K562 (cell line): ENCODE measurements around the gene IQGAP3. TPM values are rescaled to one million over a fixed set of nuclear protein-coding genes. Genes with fewer than 3 reads are reported as not detected.
A peak's percentile ranks its signal among the peaks of the same experiment; 100 is the strongest.

Experiments
- ATAC-seq: fragments of 200-7000 bp; cut with Tn5 transposase; 3 replicates; pipeline ENCODE4 v1.9.1; 2020; ENCODE audit warnings: moderate library complexity
- BruUV-seq: library from RNA; stranded (reverse); fragments of 400-500 nt; replicated peaks from 2 replicates; lab custom pipeline; 2021; lab: Mats Ljungman, UMichigan
- CTCF ChIA-PET: fragments of 300-600 bp; formaldehyde crosslinking; extraction: SDS; loops from one replicate; lab custom pipeline; 2021; ENCODE audit warnings: low intra/inter-chr PET ratio; lab: Yijun Ruan, JAX
- POLR2A ChIA-PET: fragments of 300-600, 350-650 bp; sonication (Branson Sonifier 250); formaldehyde crosslinking; extraction: SDS; loops from one replicate; lab custom pipeline; 2021; ENCODE audit warnings: antibody characterized with exemption, inconsistent platforms; lab: Yijun Ruan, JAX
- DNase-seq, 4 experiments: peaks; one replicate each; pipeline versions ENCODE4 v3.0.0 to v3.0.0-alpha.2; 2011 to 2018; ENCODE audit warnings: low spot score in 3 of 4, mixed read lengths in 3 of 4; ENCODE audit errors: extremely low read depth in 1 of 4
- FAIRE-seq: peaks from 2 replicates; lab custom pipeline; 2011; peaks lifted over from hg19 to GRCh38; lab: Jason Lieb, UNC
- H2AFZ ChIP-seq: 2 replicates; pipeline ENCODE4 v1.6.0; 2011; ENCODE audit warnings: low read depth, low read length, control low read depth, inconsistent platforms
- H3K27ac ChIP-seq: fragments of 200-600 bp; 3 replicates; pipeline ENCODE4 v1.8.0; 2011; ENCODE audit warnings: low read depth, mild to moderate bottlenecking, control low read depth, inconsistent platforms, low read length, moderate library complexity, mixed read lengths; ENCODE audit errors: extremely low read depth
- H3K27me3 ChIP-seq, 2 experiments: fragments of 300-600 bp in 1 of 2; 2 replicates in 1 of 2; 3 replicates in 1 of 2; pipeline versions ENCODE4 v1.6.0 to v1.8.0; 2011; ENCODE audit warnings: inconsistent platforms in 2 of 2, low read length in 2 of 2, mild to moderate bottlenecking in 1 of 2, mixed read lengths in 1 of 2, moderate library complexity in 1 of 2; ENCODE audit not compliant: control insufficient read depth in 2 of 2, insufficient read depth in 2 of 2
- H3K36me3 ChIP-seq: fragments of 300-600 bp; 3 replicates; pipeline ENCODE4 v1.8.0; 2011; ENCODE audit warnings: mild to moderate bottlenecking, low read length, inconsistent platforms; ENCODE audit not compliant: control insufficient read depth, insufficient read depth
- H3K4me1 ChIP-seq, 2 experiments: fragments of 200-600 bp in 1 of 2; replicated peaks in 1 of 2; 2 replicates in 1 of 2; 3 replicates in 1 of 2; pipeline versions ENCODE4 v1.5.1 to v1.8.0; 2011; ENCODE audit warnings: inconsistent platforms in 2 of 2, low read length in 2 of 2, mild to moderate bottlenecking in 1 of 2, mixed read lengths in 1 of 2, moderate library complexity in 1 of 2; ENCODE audit not compliant: control insufficient read depth in 2 of 2, insufficient read depth in 2 of 2
- H3K4me2 ChIP-seq: 2 replicates; pipeline ENCODE4 v1.6.1; 2011; ENCODE audit warnings: low read length, control low read depth, inconsistent platforms, mixed read lengths; ENCODE audit not compliant: insufficient read depth
- H3K4me3 ChIP-seq: fragments of 200-600 bp; sonication (generic), shearing (Covaris generic); 2 replicates; pipeline ENCODE4 v1.5.1; 2016; ENCODE audit warnings: control low read depth, inconsistent platforms
- H3K79me2 ChIP-seq: fragments of 200-600 bp; 3 replicates; pipeline ENCODE4 v1.8.0; 2011; ENCODE audit warnings: low read length, inconsistent platforms; ENCODE audit not compliant: control insufficient read depth, insufficient read depth
- H3K9ac ChIP-seq, 2 experiments: 2 replicates each; pipeline versions ENCODE4 v1.6.0 to v1.6.1; 2011; ENCODE audit warnings: low read depth in 2 of 2, low read length in 2 of 2, control low read depth in 1 of 2, inconsistent platforms in 1 of 2, mild to moderate bottlenecking in 1 of 2, mixed read lengths in 1 of 2; ENCODE audit not compliant: insufficient read depth in 1 of 2
- H3K9me1 ChIP-seq: one replicate; pipeline ENCODE4 v1.6.0; 2011; ENCODE audit warnings: inconsistent platforms, mild to moderate bottlenecking, low read length, moderate library complexity; ENCODE audit not compliant: control insufficient read depth, insufficient read depth
- H3K9me3 ChIP-seq: replicated peaks from 2 replicates; pipeline ENCODE4 v1.5.1; 2011; ENCODE audit warnings: low read depth, low read length, inconsistent platforms; ENCODE audit not compliant: control insufficient read depth, insufficient read depth
- H4K20me1 ChIP-seq: replicated peaks from 2 replicates; pipeline ENCODE4 v1.6.1; 2011; ENCODE audit warnings: low read length, inconsistent platforms, mixed read lengths; ENCODE audit not compliant: control insufficient read depth, insufficient read depth
- ARHGAP35 ChIP-seq: fragments of 450-650 bp; IDR thresholded peaks from 2 replicates; pipeline ENCODE4 v1.6.1; 2018; ENCODE audit not compliant: partially characterized antibody
- BACH1 ChIP-seq: fragments of 200-800 bp; sonication (Bioruptor generic); IDR thresholded peaks from 2 replicates; pipeline ENCODE4 v1.6.1; 2016; ENCODE audit warnings: missing genetic modification characterization, missing compliant biosample characterization
- EP300 ChIP-seq: IDR thresholded peaks from 2 replicates; pipeline ENCODE4 v1.6.1; 2012; ENCODE audit warnings: low read length, improper control_type of control experiment
- ETV6 ChIP-seq, 3 experiments: fragments of 150-350 bp in 1 of 3; sonication (generic) in 1 of 3; formaldehyde crosslinking in 1 of 3; IDR thresholded peaks; 2 replicates each; pipeline versions ENCODE4 v1.6.1 to v1.8.0; 2014 to 2022; ENCODE audit warnings: borderline replicate concordance in 2 of 3, low read depth in 2 of 3, antibody characterized with exemption in 1 of 3, low read length in 1 of 3, mild to moderate bottlenecking in 1 of 3, missing genetic modification reagents in 1 of 3
- GABPB1 ChIP-seq: sonication (generic); formaldehyde crosslinking; IDR thresholded peaks from 2 replicates; pipeline ENCODE4 v1.8.0; 2022; ENCODE audit warnings: mild to moderate bottlenecking, missing genetic modification reagents
- GATA2 ChIP-seq: sonication (generic); formaldehyde crosslinking; IDR thresholded peaks from 2 replicates; pipeline ENCODE4 v1.4.0; 2020; ENCODE audit warnings: mild to moderate bottlenecking, missing genetic modification reagents
- MCM7 ChIP-seq, 2 experiments: fragments of 450-650 bp; IDR thresholded peaks; 2 replicates each; pipeline ENCODE4 v1.6.1; 2016 to 2018
- MED1 ChIP-seq: sonication (generic); formaldehyde crosslinking; IDR thresholded peaks from 2 replicates; pipeline ENCODE4 v1.8.1; 2023; ENCODE audit warnings: missing genetic modification reagents, borderline replicate concordance
- PHB ChIP-seq: fragments of 250-450 bp; sonication (Bioruptor Pico); IDR thresholded peaks from 2 replicates; pipeline ENCODE4 v1.5.0; 2021
- RBM15 ChIP-seq: fragments of 200-400 bp; formaldehyde crosslinking; IDR thresholded peaks from 2 replicates; pipeline ENCODE4 v1.6.1; 2018; ENCODE audit warnings: mild to moderate bottlenecking, low read length, moderate library complexity; ENCODE audit not compliant: insufficient read depth
- SOX6 ChIP-seq: fragments of 450-650 bp; IDR thresholded peaks from 2 replicates; pipeline ENCODE4 v1.6.1; 2014; ENCODE audit warnings: mild to moderate bottlenecking
- TFE3 ChIP-seq: fragments of 450-650 bp; formaldehyde crosslinking; IDR thresholded peaks from 2 replicates; pipeline ENCODE4 v1.4.0; 2020; ENCODE audit warnings: mild to moderate bottlenecking, mixed read lengths
- TRIM25 ChIP-seq: fragments of 450-650 bp; IDR thresholded peaks from 2 replicates; pipeline ENCODE4 v1.7.0; 2016; ENCODE audit warnings: borderline replicate concordance
- ZFP1 ChIP-seq: fragments of 450-650 bp; formaldehyde crosslinking; IDR thresholded peaks from 2 replicates; pipeline ENCODE4 v1.4.0; 2020; ENCODE audit warnings: mild to moderate bottlenecking, mixed read lengths
- ZKSCAN8 ChIP-seq: fragments of 200-800 bp; sonication (Bioruptor generic); IDR thresholded peaks from 2 replicates; pipeline ENCODE4 v1.6.1; 2016; ENCODE audit warnings: missing genetic modification characterization, missing compliant biosample characterization
- ZNF134 ChIP-seq: fragments of 250-450 bp; sonication (Bioruptor Pico); conservative IDR thresholded peaks from 2 replicates; pipeline ENCODE4 v1.4.0; 2020
- ZNF274 ChIP-seq: IDR thresholded peaks from 2 replicates; pipeline ENCODE4 v1.6.1; 2011; ENCODE audit warnings: low read depth, mild to moderate bottlenecking, low read length, moderate library complexity, borderline replicate concordance
- ZNF277 ChIP-seq: fragments of 250-450 bp; sonication (Bioruptor Pico); IDR thresholded peaks from 2 replicates; pipeline ENCODE4 v1.8.0; 2022; ENCODE audit warnings: inconsistent platforms, mild to moderate bottlenecking, moderate library complexity, borderline replicate concordance
- ZNF324 ChIP-seq: fragments of 250-450 bp; sonication (Bioruptor Pico); IDR thresholded peaks from 2 replicates; pipeline ENCODE4 v1.4.0; 2020; ENCODE audit warnings: mild to moderate bottlenecking
- ZNF764 ChIP-seq: fragments of 250-450 bp; sonication (Bioruptor Pico); IDR thresholded peaks from 2 replicates; pipeline ENCODE4 v1.4.0; 2020; ENCODE audit warnings: low read depth, mild to moderate bottlenecking, moderate library complexity
- ZNF785 ChIP-seq: fragments of 250-450 bp; sonication (Bioruptor Pico); IDR thresholded peaks from 2 replicates; pipeline ENCODE4 v1.4.0; 2020; ENCODE audit warnings: mild to moderate bottlenecking
- in situ Hi-C: fragments of 300-500 bp; cut with MboI; formaldehyde crosslinking; loops from 4 replicates; pipeline ENCODE4 v1.15.0; 2018; ENCODE audit warnings: inconsistent platforms, mixed read lengths
- intact Hi-C: fragments of 100-400 bp; cut with micrococcal nuclease; formaldehyde crosslinking; loops from 2 replicates; pipeline ENCODE4 v1.14.2; 2022
- polyA plus RNA-seq, 8 experiments: library from polyadenylated mRNA; depleted of rRNA in 4 of 8; stranded (reverse) in 5 of 8; unstranded in 3 of 8; fragments of >200 nt; fragmentation: Nextera tagmentation in 2 of 8; fragmentation: Illumina TruSeq in 1 of 8; extraction: Ambion mirVana in 2 of 8; extraction: Trizol in 1 of 8; gene quantifications; 2 replicates each; pipeline versions ENCODE4 v1.2.1 to v1.2.3, GENCODE V29; 2011 to 2014; ENCODE audit warnings: inconsistent platforms in 1 of 8, missing spikeins in 1 of 8
- total RNA-seq, 7 experiments: library from RNA; depleted of rRNA in 6 of 7; stranded (reverse); fragments of >200 nt in 6 of 7; fragmentation: Illumina TruSeq in 2 of 7; extraction: Trizol in 2 of 7; gene quantifications; 2 replicates each; pipeline versions ENCODE4 v1.2.1 to v1.2.3, GENCODE V29; 2011 to 2021; ENCODE audit warnings: low replicate concordance in 1 of 7

IQGAP3 gene
- total and polyA plus RNA-seq, 9 of the 15 experiments (the other 6 are each of a cell fraction or from before 2014, with no cell fraction given), result 1.4 to 16.6 (median 11.9) TPM

- FAIRE-seq (no peak), ATAC-seq (no peak), DNase-seq (no peak)
- H3K9me1 ChIP-seq, result no peaks in the 10 kb centered on the region
- H3K4me3 ChIP-seq, result no peak overlapping the region
- no TSS peak for BruUV-seq
- H3K4me2 ChIP-seq, result no peak overlapping the region
- ChIA-PET CTCF (no interaction called here), POLR2A (interaction anchor here (2.9 kb wide), 1 partner anchor 13 kb away, joined by 15 read pairs; no protein-coding TSS in a partner anchor)
- no peaks in the 10 kb centered on the region for H3K9me3 ChIP-seq
- in situ Hi-C loops, result no loop called here
- H3K36me3 ChIP-seq, result peaks cover 10% of the 10 kb centered on the region; the same call in 2 of the 3 replicates
- intact Hi-C loops, result no loop called here
- H3K27me3 ChIP-seq, result no peaks in the 10 kb centered on the region
- no peaks in the 10 kb centered on the region for H3K79me2 ChIP-seq
- H2AFZ ChIP-seq, result no peak overlapping the region
- H3K27ac ChIP-seq, result no peak overlapping the region; the same call in 2 of the 3 replicates
- no peak overlapping the region for H3K9ac ChIP-seq
- no peaks in the 10 kb centered on the region for H4K20me1 ChIP-seq
- peaks cover 31 to 33% of the 10 kb centered on the region in 2 experiments for H3K4me1 ChIP-seq
- TF ChIP-seq BACH1 (tag), result no peak
- no peak for TF ChIP-seq TRIM25
- no peak for TF ChIP-seq MCM7 (IDR thresholded peaks at IDR 0.05)
- no peak for TF ChIP-seq ARHGAP35
- TF ChIP-seq ZNF764, result no peak
- TF ChIP-seq SOX6, result peak; percentile 22; the same call in 1 of the 2 replicates
- TF ChIP-seq RBM15, result no peak
- TF ChIP-seq ZNF277, result no peak
- peak; percentile 86 for TF ChIP-seq TFE3
- no peak for TF ChIP-seq ZNF785 (CRISPR knock-in tag)
- TF ChIP-seq ZKSCAN8 (CRISPR knock-in tag), result no peak
- no peak for TF ChIP-seq ETV6 (IDR thresholded peaks at IDR 0.05; ENCODE audit: borderline replicate concordance in 1 of 2, low read depth in 2 of 2, low read length in 1 of 2)
- no peak for TF ChIP-seq ETV6 (CRISPR knock-in tag; IDR thresholded peaks at IDR 0.05; ENCODE audit: borderline replicate concordance)
- no peak for TF ChIP-seq EP300
- no peak for TF ChIP-seq PHB (CRISPR knock-in tag)
- TF ChIP-seq ZFP1, result no peak
- no peak for TF ChIP-seq GABPB1 (CRISPR knock-in tag)
- no peak for TF ChIP-seq ZNF324 (CRISPR knock-in tag)
- no peak for TF ChIP-seq MED1 (CRISPR knock-in tag)
- TF ChIP-seq ZNF274, result no peak
- TF ChIP-seq ZNF134 (CRISPR knock-in tag), result peak; percentile 76
- TF ChIP-seq GATA2 (CRISPR knock-in tag), result no peak
Observed at GRCh38 chr1:156522443-156522970, 49.9 kb downstream of the IQGAP3 start.
